Keratinocyte (primary cell): ENCODE data around the gene PLB1.

Experiments
- CTCF ChIP-seq, 3 experiments: IDR thresholded peaks in 1 of 3; conservative IDR thresholded peaks in 1 of 3; optimal IDR thresholded peaks in 1 of 3; 2 replicates in 2 of 3; 3 replicates in 1 of 3; pipeline versions ENCODE3 to v1.5.1; 2011; ENCODE audit warnings: low read length in 3 of 3, mild to moderate bottlenecking in 3 of 3, moderate library complexity in 2 of 3, control low read depth in 1 of 3, inconsistent platforms in 1 of 3; ENCODE audit not compliant: insufficient read depth in 2 of 3; ENCODE audit errors: extremely low read depth in 1 of 3
- EZH2 ChIP-seq: IDR thresholded peaks from one replicate; pipeline ENCODE4 v1.6.1; 2012; ENCODE audit warnings: inconsistent platforms, mild to moderate bottlenecking, low read length, moderate library complexity

- TF ChIP-seq CTCF (optimal IDR thresholded peaks at IDR 0.05 in 1 of 3, IDR thresholded peaks at IDR 0.05 in 1 of 3, conservative IDR thresholded peaks at IDR 0.05 in 1 of 3; ENCODE audit: extremely low read depth in 1 of 3, insufficient read depth in 2 of 3, low read length in 3 of 3) (no peak), EZH2 (no peak)
Measured at GRCh38 chr2:28689771-28690170, 193.9 kb downstream of the PLB1 start.
